ENCODE results near the gene SUV39H1.

The SUV39H1 gene

DNA sequence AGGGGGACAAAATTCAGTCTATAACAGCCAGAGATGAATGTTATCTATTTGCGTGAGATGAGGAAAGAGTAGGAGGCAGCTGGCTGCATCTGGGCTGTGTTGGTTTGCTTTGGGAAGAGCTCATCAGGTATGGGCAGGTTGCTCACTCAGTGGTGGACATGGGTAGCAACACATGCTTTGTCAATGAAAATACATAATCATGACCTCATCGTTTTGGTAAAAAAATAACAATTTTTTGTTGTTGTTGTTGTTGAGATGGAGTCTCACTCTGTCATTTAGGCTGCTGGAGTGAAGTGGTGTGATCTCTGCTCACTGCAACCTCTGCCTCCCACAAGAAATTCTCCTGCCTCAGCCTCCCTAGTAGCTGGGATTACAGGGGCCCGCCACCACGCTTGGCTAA is 48.7 kb downstream of the SUV39H1 start:
- H3K36me3 Mint-ChIP-seq (ENCODE audit: low read depth) = no peaks in the 10 kb centered on the region
- H3K4me3 Mint-ChIP-seq = no peak overlapping the region
- H3K27ac Mint-ChIP-seq = no peak overlapping the region
- no peak for DNase-seq (ENCODE audit: low spot score)
- no peaks in the 10 kb centered on the region for H3K4me1 Mint-ChIP-seq (ENCODE audit: low read depth)
- H3K9me3 Mint-ChIP-seq = no peaks in the 10 kb centered on the region
- H3K27me3 Mint-ChIP-seq (ENCODE audit: low read depth) = no peaks in the 10 kb centered on the region

DNA sequence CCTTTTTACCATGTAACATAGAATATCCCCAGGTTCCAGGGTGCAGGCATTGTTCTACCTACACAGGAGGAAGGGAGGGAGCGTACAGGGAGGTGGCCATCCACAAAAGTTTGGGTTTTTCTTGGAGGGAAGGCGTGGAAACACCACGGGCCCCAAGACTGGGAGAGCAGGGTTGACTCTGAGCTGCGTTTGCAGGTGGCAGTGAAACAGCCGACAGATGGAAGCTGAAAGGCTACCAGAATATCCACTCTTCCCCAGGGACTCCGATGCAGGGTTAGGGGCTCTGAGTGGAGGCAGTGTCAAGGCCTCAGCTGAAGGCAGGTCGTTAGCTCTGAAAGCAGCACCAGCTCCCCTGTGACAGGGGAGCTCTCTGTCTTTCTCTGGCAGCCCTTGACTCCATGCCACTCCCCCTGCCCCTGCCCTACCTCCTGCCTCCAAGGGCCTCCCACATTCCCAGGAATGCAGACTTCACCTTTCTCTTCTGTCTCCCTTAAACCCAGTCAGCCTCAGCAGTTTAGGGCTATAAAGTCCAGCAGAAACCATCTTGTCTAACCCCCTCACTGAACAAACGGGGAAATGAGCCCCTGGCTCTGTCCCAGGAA is 51.0 kb downstream of the SUV39H1 start:
- Mint-ChIP-seq H3K36me3 (ENCODE audit: low read depth) (no peaks in the 10 kb centered on the region), H3K4me1 (ENCODE audit: low read depth) (peaks cover 6% of the 10 kb centered on the region), H3K4me3 (no peak overlapping the region), H3K9me3 (no peaks in the 10 kb centered on the region), H3K27ac (no peak overlapping the region), H3K27me3 (ENCODE audit: low read depth) (no peaks in the 10 kb centered on the region)
- no peak for DNase-seq (ENCODE audit: low spot score)

DNA sequence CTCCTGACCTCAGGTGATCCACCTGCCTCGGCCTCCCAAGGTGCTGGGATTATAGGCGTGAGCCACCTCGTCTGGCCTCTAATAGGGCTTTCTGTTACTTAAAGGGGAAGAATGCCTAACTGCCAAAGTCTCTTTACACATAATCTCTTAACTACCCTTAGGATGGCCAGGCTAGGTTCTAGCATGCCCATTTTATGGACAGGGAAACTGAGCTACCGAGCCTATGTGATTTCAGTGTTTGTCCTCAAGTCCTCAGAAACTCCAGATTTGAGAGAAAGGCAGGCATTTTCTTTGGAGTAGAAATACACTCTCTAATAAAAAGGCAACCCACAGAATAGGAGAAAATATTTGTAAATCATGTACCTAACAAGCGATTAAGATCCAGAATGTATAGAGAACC is 52.6 kb downstream of the SUV39H1 start:
- H3K27me3 Mint-ChIP-seq (ENCODE audit: low read depth) = no peaks in the 10 kb centered on the region
- H3K4me3 Mint-ChIP-seq = no peak overlapping the region
- DNase-seq (ENCODE audit: low spot score) = no peak
- no peak overlapping the region for H3K27ac Mint-ChIP-seq
- peaks cover 6% of the 10 kb centered on the region for H3K4me1 Mint-ChIP-seq (ENCODE audit: low read depth)
- H3K9me3 Mint-ChIP-seq = no peaks in the 10 kb centered on the region
- H3K36me3 Mint-ChIP-seq (ENCODE audit: low read depth) = no peaks in the 10 kb centered on the region

DNA sequence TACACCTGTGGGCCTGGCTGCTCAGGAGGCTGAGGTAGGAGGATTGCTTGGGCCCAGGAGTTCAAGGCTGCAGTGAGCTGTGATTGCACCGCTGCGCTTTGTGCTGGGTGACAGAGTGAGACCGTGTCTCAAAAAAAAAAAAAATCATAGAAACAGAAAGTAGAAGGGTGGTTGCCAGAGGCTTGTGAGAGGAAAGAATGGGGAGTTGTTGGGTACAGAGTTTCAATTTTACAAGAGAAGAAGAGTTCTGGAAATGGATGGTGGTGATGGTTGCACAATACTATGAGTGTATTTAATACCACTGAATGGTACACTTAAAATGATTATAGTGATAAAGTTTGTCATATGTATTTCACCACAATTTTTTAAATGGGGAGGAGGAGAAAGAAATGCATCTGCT is 54.8 kb downstream of the SUV39H1 start:
- peak; percentile 5 for DNase-seq (ENCODE audit: low spot score)
- no peaks in the 10 kb centered on the region for H3K27me3 Mint-ChIP-seq (ENCODE audit: low read depth)
- H3K36me3 Mint-ChIP-seq (ENCODE audit: low read depth) = no peaks in the 10 kb centered on the region
- no peaks in the 10 kb centered on the region for H3K9me3 Mint-ChIP-seq
- peak overlapping the region; percentile 72 for H3K27ac Mint-ChIP-seq
- H3K4me1 Mint-ChIP-seq (ENCODE audit: low read depth) = peaks cover 8% of the 10 kb centered on the region
- H3K4me3 Mint-ChIP-seq = peak overlapping the region; percentile 39

DNA sequence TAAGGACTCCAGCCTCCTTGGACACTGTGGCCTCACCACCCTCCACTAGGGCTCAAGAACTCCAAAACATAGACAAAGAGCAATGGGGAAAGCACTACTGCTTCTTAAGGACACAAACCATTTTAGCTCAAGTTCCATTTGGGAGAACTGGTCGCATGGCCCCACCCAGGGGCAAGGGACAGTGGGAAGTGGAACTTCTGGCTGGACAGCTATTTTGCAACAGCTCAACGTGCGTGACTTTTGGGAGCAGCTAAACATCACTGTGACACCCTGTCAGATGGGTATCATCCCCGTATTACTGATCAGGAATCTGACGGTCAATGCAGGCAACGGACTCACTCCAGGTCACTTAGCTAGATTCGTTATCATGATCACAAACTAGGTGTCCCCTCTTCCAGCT is 56.0 kb downstream of the SUV39H1 start:
- Mint-ChIP-seq H3K9me3 (no peaks in the 10 kb centered on the region), H3K4me1 (ENCODE audit: low read depth) (peaks cover 8% of the 10 kb centered on the region), H3K27ac (no peak overlapping the region), H3K4me3 (no peak overlapping the region), H3K36me3 (ENCODE audit: low read depth) (no peaks in the 10 kb centered on the region), H3K27me3 (ENCODE audit: low read depth) (no peaks in the 10 kb centered on the region)
- no peak for DNase-seq (ENCODE audit: low spot score)

DNA sequence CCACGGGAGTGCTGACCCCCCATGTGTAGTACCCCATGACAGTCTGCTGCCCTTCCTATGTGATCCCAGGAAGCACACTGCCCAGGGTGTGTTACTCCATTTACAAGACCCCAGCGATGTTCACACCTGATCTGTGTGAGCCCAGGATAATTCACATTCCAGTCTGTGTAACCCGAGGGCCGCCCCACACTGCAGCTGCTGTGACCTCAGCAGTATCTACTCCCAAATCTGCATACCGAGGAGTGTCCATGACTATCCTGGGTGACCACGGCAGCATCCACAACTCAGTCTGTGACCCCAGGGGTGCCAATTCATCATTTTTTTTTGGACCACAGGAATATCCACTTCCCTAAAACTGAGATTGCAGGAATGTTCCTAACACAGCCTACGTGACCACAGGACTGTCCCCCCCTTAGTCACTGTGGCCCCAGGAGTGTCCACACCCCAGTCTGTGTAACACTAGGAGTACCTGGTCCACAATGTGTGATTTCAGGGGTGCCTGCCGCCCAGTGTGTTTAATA is 57.2 kb downstream of the SUV39H1 start:
- Mint-ChIP-seq H3K27me3 (ENCODE audit: low read depth) (no peaks in the 10 kb centered on the region), H3K36me3 (ENCODE audit: low read depth) (no peaks in the 10 kb centered on the region), H3K27ac (no peak overlapping the region), H3K9me3 (no peaks in the 10 kb centered on the region), H3K4me1 (ENCODE audit: low read depth) (peaks cover 8% of the 10 kb centered on the region), H3K4me3 (no peak overlapping the region)
- DNase-seq (ENCODE audit: low spot score) = no peak

DNA sequence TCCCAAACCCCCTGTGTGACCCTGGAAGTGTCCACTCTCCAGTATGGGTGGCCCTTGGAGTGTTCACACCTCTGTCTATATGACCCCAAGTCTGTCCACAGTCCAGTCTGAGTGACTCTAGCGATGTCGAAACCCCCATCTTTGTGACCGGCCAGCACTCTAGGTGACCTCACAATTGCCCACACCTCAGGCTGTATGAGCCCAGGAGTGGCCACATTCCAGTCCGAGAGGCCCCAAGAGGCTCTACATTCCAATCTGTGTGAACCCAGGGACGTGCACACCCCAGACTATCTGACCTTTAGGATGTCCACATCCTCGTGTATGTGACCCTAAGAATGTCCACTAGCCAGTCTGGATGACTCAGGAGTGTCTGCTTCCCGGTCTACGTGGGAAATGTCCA is 57.7 kb downstream of the SUV39H1 start:
- no peak for DNase-seq (ENCODE audit: low spot score)
- Mint-ChIP-seq H3K4me3 (no peak overlapping the region), H3K4me1 (ENCODE audit: low read depth) (peaks cover 8% of the 10 kb centered on the region), H3K9me3 (no peaks in the 10 kb centered on the region), H3K27ac (no peak overlapping the region), H3K36me3 (ENCODE audit: low read depth) (no peaks in the 10 kb centered on the region), H3K27me3 (ENCODE audit: low read depth) (no peaks in the 10 kb centered on the region)
